ENCODE results near the gene EEF1G.
A peak's percentile ranks its signal among the peaks of the same experiment; 100 is the strongest.
"Not testable (repeated sequence)": the region's sequence is repeated elsewhere in the genome, so short reads cannot be mapped to it uniquely, and the experiment has no call there.

The EEF1G gene

DNA sequence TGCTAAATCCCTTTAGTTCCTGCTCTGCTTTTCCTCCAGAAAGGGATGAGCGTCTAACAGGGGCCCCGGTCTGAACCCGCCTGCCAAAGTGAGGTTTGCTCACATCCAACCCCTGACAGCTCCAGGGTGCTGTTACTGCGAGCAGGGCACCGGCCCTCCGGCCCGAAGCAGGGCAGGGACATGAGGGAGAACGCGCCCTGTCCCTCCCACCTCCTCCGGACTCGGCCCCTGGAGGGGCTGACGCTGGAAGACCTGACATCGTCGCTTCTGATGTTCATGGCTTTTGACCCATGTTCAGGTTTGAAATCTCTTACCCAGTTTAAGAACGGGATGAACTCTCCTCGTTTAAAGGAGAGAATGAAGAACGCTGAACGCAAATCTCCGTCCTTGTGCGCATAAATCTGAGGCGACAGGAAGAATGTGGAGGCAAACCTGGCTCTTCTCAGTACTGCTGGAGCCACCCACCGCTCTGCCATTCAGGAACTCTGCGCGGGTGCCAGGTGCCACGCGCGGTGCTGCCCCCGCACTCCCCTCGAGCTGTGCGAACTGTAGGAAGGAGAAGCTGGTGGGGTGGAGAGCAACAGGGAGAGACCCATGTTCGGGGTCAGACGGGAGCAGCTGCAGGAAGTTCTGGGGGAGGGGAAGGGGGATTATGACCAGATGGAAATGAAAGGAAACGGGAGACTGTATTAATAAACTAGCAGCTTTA lies 826 bp upstream of the EEF1G start:
- peak overlapping the region; percentile 100 for H3K4me3 ChIP-seq (ENCODE audit: low read depth, low read length)
- TF ChIP-seq, protein P1, sequence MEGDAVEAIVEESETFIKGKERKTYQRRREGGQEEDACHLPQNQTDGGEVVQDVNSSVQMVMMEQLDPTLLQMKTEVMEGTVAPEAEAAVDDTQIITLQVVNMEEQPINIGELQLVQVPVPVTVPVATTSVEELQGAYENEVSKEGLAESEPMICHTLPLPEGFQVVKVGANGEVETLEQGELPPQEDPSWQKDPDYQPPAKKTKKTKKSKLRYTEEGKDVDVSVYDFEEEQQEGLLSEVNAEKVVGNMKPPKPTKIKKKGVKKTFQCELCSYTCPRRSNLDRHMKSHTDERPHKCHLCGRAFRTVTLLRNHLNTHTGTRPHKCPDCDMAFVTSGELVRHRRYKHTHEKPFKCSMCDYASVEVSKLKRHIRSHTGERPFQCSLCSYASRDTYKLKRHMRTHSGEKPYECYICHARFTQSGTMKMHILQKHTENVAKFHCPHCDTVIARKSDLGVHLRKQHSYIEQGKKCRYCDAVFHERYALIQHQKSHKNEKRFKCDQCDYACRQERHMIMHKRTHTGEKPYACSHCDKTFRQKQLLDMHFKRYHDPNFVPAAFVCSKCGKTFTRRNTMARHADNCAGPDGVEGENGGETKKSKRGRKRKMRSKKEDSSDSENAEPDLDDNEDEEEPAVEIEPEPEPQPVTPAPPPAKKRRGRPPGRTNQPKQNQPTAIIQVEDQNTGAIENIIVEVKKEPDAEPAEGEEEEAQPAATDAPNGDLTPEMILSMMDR (IDR thresholded peaks at IDR 0.05; ENCODE audit: low read depth, low read length): no peak

- TF ChIP-seq, protein P1 (IDR thresholded peaks at IDR 0.05; ENCODE audit: low read depth, low read length): no peak
- H3K4me3 ChIP-seq (ENCODE audit: low read depth, low read length): peak overlapping the region; percentile 100
Observed at GRCh38 chr11:62573006-62573591, 592 bp downstream of the EEF1G start.

DNA sequence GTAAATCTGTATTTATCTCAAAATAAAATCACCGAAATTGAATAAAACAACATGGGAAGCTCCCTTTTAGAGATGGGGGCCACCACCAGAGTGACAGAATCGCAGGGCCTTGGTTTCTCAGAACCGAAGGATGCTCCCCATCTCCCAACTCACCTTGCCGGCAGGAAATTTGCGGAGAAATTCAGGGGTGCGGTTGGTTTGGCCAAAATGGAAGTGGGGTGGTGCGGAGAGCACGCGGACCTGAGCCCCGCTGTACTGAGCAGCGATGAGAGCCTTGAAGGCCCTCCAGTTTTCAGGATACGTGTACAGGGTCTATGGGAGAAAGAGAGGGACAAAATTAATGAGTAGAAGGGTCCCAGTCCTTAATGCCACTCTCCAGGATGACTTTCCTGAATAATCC lies 1.3 kb downstream of the EEF1G start:
- H3K4me3 ChIP-seq (ENCODE audit: low read depth, low read length): peak overlapping the region; percentile 100
- TF ChIP-seq, protein P1 (IDR thresholded peaks at IDR 0.05; ENCODE audit: low read depth, low read length): no peak

DNA sequence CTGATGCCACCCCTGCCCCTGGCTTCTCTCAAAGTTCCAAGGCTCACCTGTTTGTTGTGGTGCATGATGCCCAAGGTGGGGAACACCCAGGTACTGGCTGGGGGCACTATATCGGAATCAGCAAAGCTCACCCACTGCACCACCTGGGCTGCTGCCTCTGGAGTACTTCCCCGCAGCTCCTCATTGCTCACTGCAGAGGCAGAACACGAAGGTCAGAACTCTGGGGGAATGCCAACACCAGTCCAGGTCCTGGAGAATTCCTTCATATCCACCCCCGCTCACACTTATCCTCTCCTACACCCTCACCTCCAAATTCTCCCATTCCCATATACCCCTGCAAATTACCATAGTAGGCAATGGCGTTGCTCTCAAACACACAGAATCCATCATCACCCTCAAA lies 2.2 kb downstream of the EEF1G start:
- not testable (repeated sequence) for H3K4me3 ChIP-seq (ENCODE audit: low read depth, low read length)

DNA sequence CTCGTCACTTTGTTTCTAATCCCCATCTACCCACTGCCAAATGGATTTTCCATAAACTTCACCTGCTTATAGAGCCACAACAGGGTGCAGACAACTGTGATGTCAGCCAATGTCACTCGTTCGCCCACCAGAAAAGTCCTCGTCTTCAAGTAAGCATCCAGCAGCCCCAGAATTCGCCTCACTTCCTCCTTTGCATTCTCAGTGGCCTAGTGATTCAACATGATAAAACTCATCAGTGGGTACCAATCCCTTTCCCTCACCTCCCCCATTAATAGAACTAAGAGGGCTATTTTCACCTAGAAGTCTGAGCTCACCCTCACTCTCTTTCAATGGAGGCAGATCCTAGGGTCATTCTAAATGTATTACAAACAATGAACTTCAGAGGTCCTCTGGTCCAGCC lies 2.8 kb downstream of the EEF1G start:
- not testable (repeated sequence) for H3K4me3 ChIP-seq (ENCODE audit: low read depth, low read length)

DNA sequence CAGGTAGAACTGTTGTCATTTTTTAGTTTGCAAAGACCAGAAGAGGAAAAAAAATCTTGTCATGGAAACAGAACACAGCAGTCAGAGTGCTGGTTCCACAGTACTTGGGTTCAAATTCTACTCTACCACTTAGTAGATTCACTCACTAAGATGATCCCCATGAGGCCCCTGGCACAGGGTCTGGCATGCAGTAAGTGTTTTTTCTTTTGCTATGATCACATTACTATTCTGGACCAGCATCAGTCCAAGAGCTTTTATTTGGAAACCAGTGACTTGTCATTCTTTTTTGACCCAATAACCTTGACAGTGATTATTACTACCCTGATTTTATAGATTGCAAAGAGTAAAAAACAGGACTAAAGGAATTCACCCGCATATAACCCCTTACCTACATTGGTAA lies 4.1 kb downstream of the EEF1G start:
- TF ChIP-seq, protein P1 (IDR thresholded peaks at IDR 0.05; ENCODE audit: low read depth, low read length): no peak
- no peak overlapping the region for H3K4me3 ChIP-seq (ENCODE audit: low read depth, low read length)

DNA sequence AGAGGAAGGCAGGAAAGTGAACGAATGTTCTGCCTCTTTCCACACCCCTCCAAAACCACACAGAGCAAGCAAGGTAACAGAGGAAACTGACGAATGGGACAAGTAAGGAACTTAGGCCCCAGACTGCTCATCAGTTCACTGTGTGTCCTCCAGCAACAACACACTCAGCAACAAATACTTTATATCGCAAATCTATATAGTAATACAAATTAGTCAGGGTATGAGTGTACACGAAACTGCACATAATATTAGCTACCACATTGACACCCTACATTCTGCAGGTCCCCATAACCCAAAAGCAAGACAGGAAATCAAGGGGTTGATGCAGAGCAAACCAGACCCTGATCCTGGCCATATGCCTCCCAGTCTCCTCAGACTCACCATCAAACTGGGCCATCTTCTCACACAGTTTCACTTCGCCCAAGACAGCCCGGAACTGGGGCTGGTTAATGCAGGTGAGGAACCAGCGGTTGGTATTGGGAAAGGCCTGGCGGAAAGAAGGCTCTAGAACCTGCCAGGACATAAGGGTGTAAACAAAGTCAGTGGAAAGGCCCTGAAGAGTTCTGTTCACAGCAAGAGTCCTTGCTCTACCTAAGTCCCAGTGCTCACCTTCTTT lies 6.6 kb downstream of the EEF1G start:
- no peak overlapping the region for H3K4me3 ChIP-seq (ENCODE audit: low read depth, low read length)
- TF ChIP-seq, protein P1 (IDR thresholded peaks at IDR 0.05; ENCODE audit: low read depth, low read length): no peak

DNA sequence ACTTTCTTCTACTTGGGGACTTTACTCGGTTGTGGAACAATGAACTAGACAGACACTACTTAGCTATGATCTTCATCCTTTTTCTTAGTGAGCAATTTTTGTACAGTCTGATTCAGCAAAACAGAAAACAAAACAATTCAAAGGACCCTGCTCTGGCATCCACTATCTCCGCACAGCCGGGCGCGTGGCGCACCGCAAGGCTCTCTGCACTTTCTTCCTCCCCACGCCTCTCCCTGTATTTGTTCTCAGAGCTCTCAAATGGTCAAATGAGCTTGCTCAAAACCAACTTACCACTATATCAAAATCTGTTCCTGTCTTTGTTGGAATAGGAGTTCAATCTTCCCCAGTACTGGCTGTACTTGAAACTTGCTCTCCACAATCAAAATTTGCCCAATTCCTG lies 7.4 kb downstream of the EEF1G start:
- no peak overlapping the region for H3K4me3 ChIP-seq (ENCODE audit: low read depth, low read length)
- TF ChIP-seq, protein P1 (IDR thresholded peaks at IDR 0.05; ENCODE audit: low read depth, low read length): no peak

Data from WI38 (cell line).